HEK293T (cell line): Measurements from ENCODE around the gene ARMH3.

Experiments
- FOXA1 ChIP-seq: fragments of 450-650 bp; IDR thresholded peaks from 2 replicates; pipeline ENCODE4 v1.6.1; 2016; ENCODE audit warnings: mild to moderate bottlenecking
- HDGF ChIP-seq: fragments of 450-650 bp; IDR thresholded peaks from 2 replicates; pipeline ENCODE4 v1.6.1; 2017; ENCODE audit warnings: antibody characterized with exemption, borderline replicate concordance
- LEF1 ChIP-seq: fragments of 450-650 bp; IDR thresholded peaks from 2 replicates; pipeline ENCODE4 v1.6.1; 2017; ENCODE audit warnings: mild to moderate bottlenecking, borderline replicate concordance

DNA sequence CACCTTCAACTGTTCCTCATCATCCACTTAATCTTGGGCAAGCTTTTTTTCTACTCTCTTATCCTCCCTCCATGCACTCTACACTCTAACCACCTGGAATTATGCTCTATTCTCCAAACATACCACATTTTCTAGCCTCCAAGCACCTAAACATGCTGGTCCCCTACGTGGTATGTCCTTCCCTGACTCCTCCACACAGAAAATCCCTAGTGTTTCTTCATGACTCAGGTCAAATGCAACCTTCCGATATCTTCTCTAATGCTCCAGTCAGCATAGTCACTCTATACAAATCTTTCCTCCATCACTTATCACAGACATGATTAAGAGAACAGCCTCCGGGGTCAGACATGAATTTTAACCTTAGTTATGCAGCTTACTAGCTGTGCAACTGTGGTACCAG is 68.8 kb downstream of the ARMH3 start:
- no peak for TF ChIP-seq LEF1
- no peak for TF ChIP-seq HDGF
- no peak for TF ChIP-seq FOXA1
